ENCODE data around the gene HOXA3. TPM values are rescaled to one million over a fixed set of nuclear protein-coding genes. Genes with fewer than 3 reads are reported as not detected.
A peak's percentile ranks its signal among the peaks of the same experiment; 100 is the strongest.

The HOXA3 gene
- total and polyA plus RNA-seq, 5 donors from 2014 or later: 0.13 TPM; not detected in 4

GRCh38 chr7:27128776-27129728 lies 23.3 kb downstream of the HOXA3 start:
- Histone ChIP-seq H3K36me3 (ENCODE audit: control insufficient read depth, insufficient read depth, low read length) (no peaks in the 10 kb centered on the region), H3K27ac (ENCODE audit: insufficient read depth, low read length, poor library complexity, severe bottlenecking) (no peak overlapping the region), H3K4me1 (ENCODE audit: control insufficient read depth, insufficient read depth, low read length, poor library complexity, severe bottlenecking) (peaks cover 3% of the 10 kb centered on the region), H3K9me3 (ENCODE audit: control insufficient read depth in 2 of 2, low read length in 2 of 2) (no peaks in the 10 kb centered on the region), H3K27me3 (ENCODE audit: control insufficient read depth, insufficient read depth, low read length) (peaks cover 24% of the 10 kb centered on the region), H3K4me3 (ENCODE audit: low read depth, low read length) (no peak overlapping the region)
- no peak for ATAC-seq (ENCODE audit: low read depth in 2 of 2)
- H3K27me3 Mint-ChIP-seq: peaks cover 63% of the 10 kb centered on the region
- H3K36me3 Mint-ChIP-seq: no peaks in the 10 kb centered on the region
- peak overlapping the region in 1 of 3 donors; percentile 80 for H3K27ac Mint-ChIP-seq
- peaks cover 0 to 4% (median 0%) of the 10 kb centered on the region in 7 donors for H3K9me3 Mint-ChIP-seq
- no peak for DNase-seq
- peak overlapping the region; percentile 23 to 77 (median 62) for H3K4me3 Mint-ChIP-seq
- H3K4me1 Mint-ChIP-seq: peaks cover 0 to 7% (median 0%) of the 10 kb centered on the region in 4 donors

- ATAC-seq (ENCODE audit: low read depth in 2 of 2) (no peak), DNase-seq (no peak)
- Mint-ChIP-seq H3K27ac (no peak overlapping the region), H3K4me3 (peak overlapping the region in 1 of 4 donors; percentile 11), H3K27me3 (peaks cover 54% of the 10 kb centered on the region), H3K4me1 (peaks cover 0 to 7% (median 0%) of the 10 kb centered on the region in 4 donors), H3K36me3 (no peaks in the 10 kb centered on the region), H3K9me3 (peaks cover 0 to 4% (median 0%) of the 10 kb centered on the region in 7 donors)
- H3K4me3 ChIP-seq (ENCODE audit: low read depth, low read length): no peak overlapping the region
- no peaks in the 10 kb centered on the region for H3K9me3 ChIP-seq (ENCODE audit: control insufficient read depth in 2 of 2, low read length in 2 of 2)
- no peak overlapping the region for H3K27ac ChIP-seq (ENCODE audit: insufficient read depth, low read length, poor library complexity, severe bottlenecking)
- peaks cover 3% of the 10 kb centered on the region for H3K4me1 ChIP-seq (ENCODE audit: control insufficient read depth, insufficient read depth, low read length, poor library complexity, severe bottlenecking)
- H3K27me3 ChIP-seq (ENCODE audit: control insufficient read depth, insufficient read depth, low read length): peaks cover 24% of the 10 kb centered on the region
- H3K36me3 ChIP-seq (ENCODE audit: control insufficient read depth, insufficient read depth, low read length): no peaks in the 10 kb centered on the region
These were observed 24.3 kb downstream of the HOXA3 start for GRCh38 chr7:27128034-27128433.

GRCh38 chr7:27126596-27127327 lies 25.6 kb downstream of the HOXA3 start:
- H3K36me3 ChIP-seq (ENCODE audit: control insufficient read depth, insufficient read depth, low read length): no peaks in the 10 kb centered on the region
- Mint-ChIP-seq H3K4me3 (no peak overlapping the region), H3K36me3 (no peaks in the 10 kb centered on the region), H3K4me1 (peaks cover 0 to 7% (median 0%) of the 10 kb centered on the region in 4 donors), H3K9me3 (peaks cover 0 to 2% (median 0%) of the 10 kb centered on the region in 7 donors), H3K27me3 (peaks cover 47% of the 10 kb centered on the region), H3K27ac (no peak overlapping the region)
- peaks cover 3% of the 10 kb centered on the region for H3K4me1 ChIP-seq (ENCODE audit: control insufficient read depth, insufficient read depth, low read length, poor library complexity, severe bottlenecking)
- H3K27ac ChIP-seq (ENCODE audit: insufficient read depth, low read length, poor library complexity, severe bottlenecking): no peak overlapping the region
- H3K4me3 ChIP-seq (ENCODE audit: low read depth, low read length): no peak overlapping the region
- ATAC-seq (ENCODE audit: low read depth in 2 of 2): no peak
- H3K9me3 ChIP-seq (ENCODE audit: control insufficient read depth in 2 of 2, low read length in 2 of 2): no peaks in the 10 kb centered on the region
- no peak for DNase-seq
- peaks cover 17% of the 10 kb centered on the region for H3K27me3 ChIP-seq (ENCODE audit: control insufficient read depth, insufficient read depth, low read length)

GRCh38 chr7:27125986-27126394 lies 26.4 kb downstream of the HOXA3 start:
- Mint-ChIP-seq H3K4me1 (peaks cover 0 to 2% (median 0%) of the 10 kb centered on the region in 4 donors), H3K27me3 (peaks cover 43% of the 10 kb centered on the region), H3K9me3 (peaks cover 0 to 2% (median 0%) of the 10 kb centered on the region in 7 donors), H3K36me3 (no peaks in the 10 kb centered on the region), H3K27ac (no peak overlapping the region), H3K4me3 (no peak overlapping the region)
- ATAC-seq (ENCODE audit: low read depth in 2 of 2) (no peak), DNase-seq (no peak)
- H3K4me1 ChIP-seq (ENCODE audit: control insufficient read depth, insufficient read depth, low read length, poor library complexity, severe bottlenecking): peaks cover 3% of the 10 kb centered on the region
- no peaks in the 10 kb centered on the region for H3K9me3 ChIP-seq (ENCODE audit: control insufficient read depth in 2 of 2, low read length in 2 of 2)
- H3K27ac ChIP-seq (ENCODE audit: insufficient read depth, low read length, poor library complexity, severe bottlenecking): no peak overlapping the region
- peaks cover 15% of the 10 kb centered on the region for H3K27me3 ChIP-seq (ENCODE audit: control insufficient read depth, insufficient read depth, low read length)
- H3K36me3 ChIP-seq (ENCODE audit: control insufficient read depth, insufficient read depth, low read length): no peaks in the 10 kb centered on the region
- H3K4me3 ChIP-seq (ENCODE audit: low read depth, low read length): no peak overlapping the region

- no peaks in the 10 kb centered on the region for H3K4me1 ChIP-seq (ENCODE audit: control insufficient read depth, insufficient read depth, low read length, poor library complexity, severe bottlenecking)
- no peaks in the 10 kb centered on the region for H3K9me3 ChIP-seq (ENCODE audit: control insufficient read depth in 2 of 2, low read length in 2 of 2)
- H3K27me3 ChIP-seq (ENCODE audit: control insufficient read depth, insufficient read depth, low read length): peaks cover 15% of the 10 kb centered on the region
- H3K36me3 Mint-ChIP-seq: no peaks in the 10 kb centered on the region
- H3K36me3 ChIP-seq (ENCODE audit: control insufficient read depth, insufficient read depth, low read length): no peaks in the 10 kb centered on the region
- H3K27me3 Mint-ChIP-seq: peaks cover 42% of the 10 kb centered on the region
- H3K4me3 Mint-ChIP-seq: no peak overlapping the region
- no peak overlapping the region for H3K4me3 ChIP-seq (ENCODE audit: low read depth, low read length)
- no peak for DNase-seq
- no peak overlapping the region for H3K27ac ChIP-seq (ENCODE audit: insufficient read depth, low read length, poor library complexity, severe bottlenecking)
- H3K4me1 Mint-ChIP-seq: peaks cover 0 to 2% (median 0%) of the 10 kb centered on the region in 4 donors
- H3K9me3 Mint-ChIP-seq: peaks cover 0 to 2% (median 0%) of the 10 kb centered on the region in 7 donors
- H3K27ac Mint-ChIP-seq: no peak overlapping the region
- ATAC-seq (ENCODE audit: low read depth in 2 of 2): no peak
These were observed 27.3 kb downstream of the HOXA3 start for GRCh38 chr7:27124902-27125689.

GRCh38 chr7:27124096-27124901 lies 28.1 kb downstream of the HOXA3 start:
- Histone ChIP-seq H3K4me1 (ENCODE audit: control insufficient read depth, insufficient read depth, low read length, poor library complexity, severe bottlenecking) (no peaks in the 10 kb centered on the region), H3K27me3 (ENCODE audit: control insufficient read depth, insufficient read depth, low read length) (peaks cover 15% of the 10 kb centered on the region), H3K4me3 (ENCODE audit: low read depth, low read length) (no peak overlapping the region), H3K27ac (ENCODE audit: insufficient read depth, low read length, poor library complexity, severe bottlenecking) (no peak overlapping the region), H3K9me3 (ENCODE audit: control insufficient read depth in 2 of 2, low read length in 2 of 2) (no peaks in the 10 kb centered on the region), H3K36me3 (ENCODE audit: control insufficient read depth, insufficient read depth, low read length) (no peaks in the 10 kb centered on the region)
- no peak overlapping the region for H3K27ac Mint-ChIP-seq
- no peak for ATAC-seq (ENCODE audit: low read depth in 2 of 2)
- peaks cover 0 to 2% (median 0%) of the 10 kb centered on the region in 7 donors for H3K9me3 Mint-ChIP-seq
- H3K36me3 Mint-ChIP-seq: no peaks in the 10 kb centered on the region
- peaks cover 40% of the 10 kb centered on the region for H3K27me3 Mint-ChIP-seq
- H3K4me1 Mint-ChIP-seq: peaks cover 0 to 2% (median 0%) of the 10 kb centered on the region in 4 donors
- peak overlapping the region in 1 of 4 donors; percentile 29 for H3K4me3 Mint-ChIP-seq
- DNase-seq: no peak
